Amygdala (tissue), 56 donors: ENCODE results near the gene NR4A1.

ENCODE experiments used
- DNase-seq, 56 donors: peaks; one replicate each; lab custom pipeline; 2025; lab: John Stamatoyannopoulos, UW

NR4A1 gene

DNA sequence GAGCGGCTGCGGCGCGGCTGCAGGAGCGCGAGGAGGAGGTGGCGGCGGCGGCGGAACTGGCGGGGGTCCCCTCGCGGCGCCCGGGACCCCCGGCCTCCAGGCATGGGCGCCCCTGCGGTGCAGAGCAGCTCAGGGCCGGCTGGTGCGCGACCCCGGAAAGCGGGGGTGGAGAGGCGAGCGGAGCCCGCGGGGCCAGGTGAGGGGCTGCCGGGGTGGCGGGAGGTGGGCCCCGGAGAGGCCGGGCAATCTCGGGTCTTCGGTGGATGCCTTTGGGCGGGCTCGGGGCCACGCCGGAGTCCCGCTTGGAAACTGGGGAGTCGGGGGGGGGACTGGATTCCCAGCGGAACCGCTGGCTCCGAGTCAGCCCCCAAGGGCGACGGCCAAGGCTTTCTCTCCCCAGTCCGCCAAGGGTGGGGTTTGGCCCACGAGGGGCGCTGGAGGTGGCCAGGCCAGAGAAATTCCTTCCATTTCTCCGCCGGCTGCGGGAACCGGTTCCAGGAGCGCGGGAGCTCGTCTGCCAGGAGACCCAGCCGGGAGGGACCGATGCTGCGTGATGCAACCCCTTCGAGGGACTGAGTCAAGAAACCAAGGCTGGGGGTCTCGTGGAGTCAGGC, 13.9 kb upstream of the NR4A1 start:
- peak in 8 of 56 donors; percentile 23 to 77 (median 48) for DNase-seq

DNA sequence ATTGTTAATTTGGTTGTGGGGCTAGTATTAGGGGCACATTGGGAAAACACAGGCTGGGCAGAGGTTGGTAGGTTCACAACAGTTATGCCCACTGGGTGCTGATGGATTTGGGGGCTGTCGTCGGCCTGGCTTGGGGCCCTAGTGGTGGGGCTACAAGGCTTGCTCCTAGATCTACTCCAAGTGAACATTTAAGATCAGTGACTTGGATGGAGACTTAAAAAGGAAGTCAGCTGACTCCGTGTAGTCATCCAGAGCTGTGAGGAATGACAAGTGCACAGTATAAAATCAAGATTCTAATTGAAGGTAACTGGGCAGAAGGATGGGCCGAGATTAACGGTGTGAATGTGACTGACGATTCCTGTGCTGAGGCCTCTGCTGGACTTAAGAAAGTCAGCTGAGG, 12.8 kb upstream of the NR4A1 start:
- no peak for DNase-seq

DNA sequence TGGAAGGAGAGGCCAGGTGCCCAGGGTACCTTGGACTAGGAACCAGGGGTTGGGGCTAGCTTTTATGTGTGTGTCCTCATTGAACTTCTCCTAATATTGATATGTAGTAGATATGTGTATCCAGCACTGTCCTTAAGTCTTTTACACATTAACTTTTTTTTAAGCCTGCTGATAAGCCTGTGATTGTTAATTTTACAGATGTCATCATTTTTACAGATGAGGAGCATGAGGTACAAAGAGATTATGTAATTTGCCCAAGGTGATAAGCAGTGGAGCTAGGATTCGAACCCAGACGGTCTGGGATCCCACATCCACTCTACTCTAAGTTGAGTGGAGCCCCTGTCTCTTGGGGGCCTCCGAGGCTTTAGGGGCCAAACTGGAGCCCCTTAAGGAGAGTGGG, 10.2 kb upstream of the NR4A1 start:
- DNase-seq = no peak

DNA sequence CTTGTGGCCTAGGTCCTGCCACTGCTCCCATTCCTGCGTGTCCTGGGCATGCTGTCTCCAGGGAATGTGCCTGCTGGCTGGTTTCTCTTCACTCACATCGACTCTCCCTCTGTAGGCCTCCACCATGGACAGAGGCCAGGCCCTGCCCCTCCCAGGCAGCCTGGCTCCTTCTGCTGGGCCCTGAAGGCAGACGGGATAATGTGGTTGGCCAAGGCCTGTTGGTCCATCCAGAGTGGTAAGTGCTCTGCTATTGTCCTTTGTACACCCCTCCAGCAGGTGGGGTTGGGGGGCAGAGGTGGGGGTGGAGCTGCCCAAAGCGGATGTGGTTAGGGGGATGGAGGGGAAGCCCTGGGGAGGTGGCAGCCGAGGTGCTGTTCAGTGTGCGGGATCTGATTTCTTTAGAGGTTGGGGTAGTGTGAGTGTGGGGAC, 9.5 kb upstream of the NR4A1 start:
- peak in 7 of 56 donors; percentile 17 to 55 (median 29) for DNase-seq

DNA sequence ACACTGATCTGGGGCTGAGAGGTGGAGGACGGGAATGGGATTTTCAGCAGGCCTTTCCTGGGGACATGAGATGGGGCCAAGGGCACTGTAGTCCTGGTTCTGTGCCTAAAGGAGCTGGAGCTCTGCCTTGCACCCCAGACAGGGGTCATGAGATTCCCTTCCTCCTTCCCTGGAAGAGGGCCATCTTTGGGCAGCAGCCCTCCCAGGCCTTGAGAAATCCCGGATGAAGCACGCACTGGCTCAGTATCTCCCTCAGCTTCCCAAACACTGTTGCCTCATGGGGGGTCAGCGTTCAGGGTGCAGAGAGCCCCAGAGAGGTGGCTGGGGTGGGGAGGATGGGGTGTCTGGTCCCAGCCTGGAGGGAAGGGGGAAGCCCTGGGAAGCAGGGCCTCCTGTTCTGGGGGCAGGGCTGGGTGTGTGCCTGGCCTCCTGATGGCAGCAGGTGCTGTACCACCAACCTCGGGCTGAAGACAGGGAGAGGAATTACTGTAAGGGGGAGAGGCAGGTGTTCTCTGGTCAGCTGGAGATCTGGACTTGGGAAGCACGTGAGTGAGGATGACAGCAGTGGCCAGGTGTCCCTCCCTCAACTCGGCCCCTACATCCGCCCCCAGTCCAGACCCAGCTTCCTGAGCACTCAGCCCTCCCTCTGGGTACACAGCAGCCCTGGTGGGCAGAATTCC, 8.4 kb upstream of the NR4A1 start:
- no peak for DNase-seq

DNA sequence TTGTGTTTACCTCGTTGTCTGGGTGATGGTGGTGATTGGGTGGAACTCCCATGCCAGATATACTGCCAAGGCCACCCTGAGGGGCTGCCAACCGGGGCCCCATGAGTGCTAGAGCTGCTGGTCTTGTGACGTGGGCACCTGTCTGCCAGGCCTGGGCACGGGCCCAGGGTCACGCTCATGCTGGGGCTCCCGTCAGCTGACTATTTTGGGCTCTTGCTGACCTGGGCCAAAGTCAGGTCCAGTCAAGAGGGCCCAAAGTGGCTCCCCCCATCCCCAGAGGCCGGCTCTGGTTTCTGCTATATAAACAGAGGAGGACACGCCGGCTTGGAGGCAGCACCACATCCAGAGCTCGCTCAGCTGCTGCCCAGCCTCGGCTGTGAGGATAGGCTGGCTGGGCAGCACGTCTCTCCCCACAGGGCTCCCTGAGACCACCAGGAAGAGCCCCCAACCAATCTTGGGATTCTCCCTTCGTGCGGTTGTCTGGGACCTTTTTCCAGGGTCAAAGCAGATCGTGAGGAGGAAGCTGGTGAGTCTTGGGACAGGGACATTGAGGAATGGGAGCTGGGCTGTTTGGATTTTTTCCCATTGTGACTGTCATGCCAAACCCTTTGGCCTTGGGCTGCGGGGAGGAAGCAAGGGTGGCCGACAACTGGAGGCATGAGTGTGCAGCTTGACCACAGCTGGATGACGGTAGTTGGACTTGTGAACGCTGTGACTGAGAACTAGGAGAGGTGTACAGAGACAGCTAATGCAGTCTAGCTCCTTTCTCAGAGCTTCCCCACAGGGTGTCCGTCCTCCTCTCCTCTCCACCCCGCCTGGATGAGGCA, 7.6 kb upstream of the NR4A1 start:
- DNase-seq = peak in 8 of 56 donors; percentile 24 to 66 (median 33)

DNA sequence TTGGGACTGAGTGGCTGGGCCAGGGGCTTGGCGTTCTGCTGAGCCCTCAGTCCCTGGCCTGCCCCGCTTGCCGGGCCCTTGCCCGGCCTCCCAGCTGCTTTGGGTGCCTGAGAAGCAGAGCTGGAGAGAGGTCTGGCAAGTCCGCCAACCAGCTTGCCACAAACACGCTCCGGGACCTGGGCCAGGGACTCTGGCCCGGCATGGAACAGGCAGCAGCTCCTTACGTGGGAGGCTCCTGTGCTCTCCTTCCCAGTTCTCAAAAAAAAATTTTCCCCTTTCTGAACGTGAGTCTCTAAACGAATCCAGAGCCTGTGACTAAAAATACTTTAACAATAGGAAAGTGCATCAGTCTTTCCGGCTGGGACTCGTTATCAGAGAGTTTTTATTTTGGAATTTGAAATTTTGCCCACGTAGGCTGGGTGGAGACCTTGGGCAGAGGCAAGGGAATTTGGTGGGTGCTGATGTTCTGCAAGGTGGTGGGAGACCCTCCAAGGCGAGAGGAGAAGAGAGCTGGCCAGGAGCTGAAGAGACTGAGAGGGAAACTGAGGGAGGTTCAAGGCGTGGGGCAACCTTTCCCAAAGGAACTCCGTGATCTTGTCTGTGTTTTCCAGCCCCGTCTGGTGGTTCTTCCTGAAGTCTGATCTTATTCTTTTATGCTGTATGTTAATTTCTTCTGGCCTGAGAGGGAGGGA, 6.8 kb upstream of the NR4A1 start:
- DNase-seq = peak in 39 of 56 donors; percentile 12 to 89 (median 55)

DNA sequence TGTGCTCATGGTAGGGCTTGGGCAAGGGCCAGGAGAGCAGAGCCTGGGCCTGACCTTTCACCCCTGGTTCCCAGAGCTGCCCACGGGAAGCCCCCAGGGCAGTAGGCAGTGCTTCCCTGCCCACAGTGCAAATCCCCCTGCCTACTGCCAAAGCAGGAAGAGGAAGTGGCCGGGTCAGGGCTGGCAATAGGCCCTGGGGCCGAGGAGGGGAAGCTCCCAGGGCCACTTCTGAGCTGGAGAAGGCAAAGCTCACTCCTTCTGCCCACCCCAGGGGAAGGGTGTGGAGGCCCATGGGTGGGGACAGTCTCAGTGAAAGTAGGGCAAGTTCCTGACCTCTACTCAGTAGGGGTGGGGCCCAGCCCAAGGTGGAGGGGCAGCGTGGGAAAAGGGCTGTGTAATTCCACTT, 5.4 kb upstream of the NR4A1 start:
- peak in 5 of 56 donors; percentile 17 to 40 (median 25) for DNase-seq

DNA sequence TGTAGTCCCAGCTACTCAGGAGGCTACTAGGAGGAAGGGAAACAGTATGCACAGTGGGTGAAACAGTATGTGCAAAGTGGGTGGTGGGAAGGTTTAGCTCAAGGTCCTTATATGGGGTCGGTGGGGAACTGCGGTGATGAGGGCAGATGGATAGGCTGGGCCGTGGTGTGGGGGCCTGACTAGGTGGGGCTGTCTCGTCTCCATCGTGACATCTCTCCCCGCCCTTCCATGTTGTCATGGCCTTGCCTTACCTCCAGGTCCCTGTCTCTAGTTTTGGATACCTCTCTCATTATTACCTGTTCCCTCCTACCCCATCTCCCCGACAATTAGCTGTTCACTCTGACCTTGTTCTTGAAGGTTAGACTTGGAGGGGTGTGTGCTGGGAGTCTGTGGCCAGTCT, 4.4 kb upstream of the NR4A1 start:
- no peak for DNase-seq

DNA sequence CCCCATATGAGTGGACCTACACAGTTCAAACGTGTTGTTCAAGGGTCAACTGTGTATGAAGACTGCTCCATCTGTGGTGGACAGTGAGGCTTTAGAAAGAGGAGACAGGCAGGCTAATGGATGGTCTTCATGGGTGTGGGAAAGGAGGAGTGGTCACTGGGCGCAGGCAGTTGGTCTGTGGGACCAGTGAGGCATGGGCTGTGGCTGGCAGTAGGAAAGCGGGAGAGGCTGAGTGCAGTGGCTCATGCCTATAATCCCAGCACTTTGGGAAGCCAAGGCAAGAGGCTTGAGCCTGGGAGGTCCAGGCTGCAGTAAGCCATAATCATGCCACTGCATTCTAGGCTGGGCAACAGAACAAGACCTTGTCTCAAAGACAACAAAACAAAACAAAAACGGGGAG, 2.0 kb upstream of the NR4A1 start:
- no peak for DNase-seq

DNA sequence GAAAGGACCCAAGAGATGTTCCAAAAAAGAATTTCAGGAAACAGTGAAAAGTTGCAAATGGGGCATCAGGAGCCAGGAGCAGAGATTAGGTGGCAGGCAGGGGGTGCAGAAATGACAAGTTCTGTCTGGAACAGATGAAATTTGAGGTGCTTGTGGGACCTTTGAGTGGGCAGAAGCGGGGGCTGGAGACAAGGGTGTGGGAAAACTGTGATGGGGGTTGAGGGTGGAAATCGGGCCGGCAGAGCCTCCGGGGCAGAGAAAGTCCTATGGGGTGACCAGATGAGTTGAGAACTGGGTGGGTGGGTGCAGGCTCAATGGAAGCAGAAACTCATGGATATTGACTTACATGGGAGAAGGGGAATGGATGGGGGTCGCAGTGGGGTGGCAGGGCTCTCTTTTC, 1.6 kb upstream of the NR4A1 start:
- no peak for DNase-seq

DNA sequence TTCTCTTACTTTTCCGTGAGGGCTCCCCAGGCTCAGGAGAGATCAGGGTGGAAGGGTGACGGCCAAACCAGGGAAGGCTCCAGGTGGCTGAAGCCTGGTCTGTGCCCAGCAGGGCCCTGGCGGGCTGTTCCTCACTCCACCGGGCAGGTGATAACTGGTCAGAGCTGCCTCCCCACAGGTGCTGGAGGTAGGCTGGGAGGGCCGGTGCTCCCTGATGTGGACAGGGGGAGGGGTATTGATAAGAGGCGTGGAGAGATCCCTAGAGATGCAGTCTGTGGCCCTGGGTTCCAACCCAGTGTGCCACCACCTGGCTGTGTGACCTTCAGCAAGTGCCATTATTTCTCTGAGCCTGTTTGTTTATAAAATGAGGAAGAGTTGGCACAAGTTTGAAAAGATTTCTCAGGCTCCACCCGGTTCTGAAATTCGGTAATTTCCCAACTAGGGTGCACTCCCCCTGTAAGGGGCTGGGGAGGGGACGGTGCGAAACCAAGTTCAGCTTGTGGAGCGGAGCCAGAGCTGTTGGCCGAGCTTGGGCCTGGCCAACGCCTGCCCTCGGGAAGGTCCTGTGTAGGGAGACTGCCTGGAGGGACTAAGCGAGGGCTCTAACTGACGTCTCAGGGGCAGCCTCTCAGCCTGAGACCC, 1.0 kb upstream of the NR4A1 start:
- DNase-seq = peak in 2 of 56 donors; percentile 47 to 59

DNA sequence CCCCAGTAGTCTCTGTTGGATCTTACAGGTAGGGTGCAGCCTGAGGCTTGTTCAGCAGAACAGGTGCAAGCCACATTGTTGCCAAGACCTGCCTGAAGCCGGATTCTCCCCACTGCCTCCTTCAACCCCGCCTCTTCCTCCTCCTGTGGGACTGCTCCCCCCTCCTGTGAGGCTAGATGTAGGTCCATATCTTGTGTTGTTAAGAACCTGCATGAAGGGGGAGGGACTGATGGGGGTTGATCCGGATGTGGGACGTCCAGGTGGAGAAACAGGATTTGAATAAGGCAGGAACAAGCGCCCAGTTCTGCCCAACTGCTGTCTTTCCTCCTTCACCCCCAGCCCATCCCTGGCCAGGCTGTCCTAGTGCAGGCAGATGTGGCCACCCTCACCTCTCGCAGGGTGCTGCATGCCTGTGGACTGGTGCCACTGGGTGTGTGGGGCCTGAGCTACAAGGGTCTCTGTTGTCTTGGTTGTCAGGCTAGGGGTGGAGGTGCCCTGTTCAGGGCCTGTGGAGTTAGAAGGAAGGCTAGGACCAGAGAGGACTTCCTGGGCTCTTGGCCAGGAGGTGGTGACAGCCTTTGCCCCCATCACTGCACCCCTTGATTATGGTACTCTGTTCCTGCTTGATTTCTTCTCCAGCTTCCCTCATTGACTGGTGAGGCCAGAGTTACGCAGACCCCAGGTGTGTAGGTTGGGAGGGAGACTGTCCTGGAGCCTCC, 1.4 kb downstream of the NR4A1 start:
- DNase-seq = peak in 3 of 56 donors; percentile 25 to 49 (median 37)

DNA sequence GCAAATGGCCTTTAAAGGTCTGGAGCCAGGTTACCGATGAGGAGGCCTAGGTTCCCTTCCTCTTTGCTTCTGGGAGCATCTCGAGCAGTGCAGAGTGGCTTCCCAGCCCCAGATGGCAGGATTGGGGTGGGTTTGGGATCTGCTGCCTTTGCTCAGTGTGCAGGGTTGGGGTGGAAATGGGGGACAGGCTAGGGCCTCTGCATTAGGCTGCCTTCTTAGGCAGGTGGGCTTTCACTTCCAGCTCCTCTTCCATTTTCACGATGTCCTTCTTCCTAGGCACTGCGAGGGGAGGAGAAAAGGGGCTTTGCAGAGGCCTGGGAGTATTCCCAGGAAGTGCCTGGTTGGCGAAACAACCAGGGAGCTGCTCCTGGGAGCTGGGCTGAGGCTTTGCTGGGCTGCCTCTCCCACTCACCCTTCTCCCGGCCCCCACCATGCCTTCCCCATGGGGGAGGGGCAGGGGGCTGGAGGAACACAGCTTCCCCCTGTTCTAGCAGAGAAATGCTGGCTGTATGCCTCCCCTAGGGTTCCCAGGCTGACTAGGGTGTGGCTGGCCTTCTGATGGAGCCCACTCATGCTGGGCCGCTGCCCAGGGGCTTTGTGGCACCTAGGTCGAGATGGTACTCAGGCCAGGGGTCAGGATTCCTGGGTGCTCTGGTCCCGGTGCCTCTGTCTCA, 2.4 kb downstream of the NR4A1 start:
- peak in 6 of 56 donors; percentile 27 to 56 (median 39) for DNase-seq

DNA sequence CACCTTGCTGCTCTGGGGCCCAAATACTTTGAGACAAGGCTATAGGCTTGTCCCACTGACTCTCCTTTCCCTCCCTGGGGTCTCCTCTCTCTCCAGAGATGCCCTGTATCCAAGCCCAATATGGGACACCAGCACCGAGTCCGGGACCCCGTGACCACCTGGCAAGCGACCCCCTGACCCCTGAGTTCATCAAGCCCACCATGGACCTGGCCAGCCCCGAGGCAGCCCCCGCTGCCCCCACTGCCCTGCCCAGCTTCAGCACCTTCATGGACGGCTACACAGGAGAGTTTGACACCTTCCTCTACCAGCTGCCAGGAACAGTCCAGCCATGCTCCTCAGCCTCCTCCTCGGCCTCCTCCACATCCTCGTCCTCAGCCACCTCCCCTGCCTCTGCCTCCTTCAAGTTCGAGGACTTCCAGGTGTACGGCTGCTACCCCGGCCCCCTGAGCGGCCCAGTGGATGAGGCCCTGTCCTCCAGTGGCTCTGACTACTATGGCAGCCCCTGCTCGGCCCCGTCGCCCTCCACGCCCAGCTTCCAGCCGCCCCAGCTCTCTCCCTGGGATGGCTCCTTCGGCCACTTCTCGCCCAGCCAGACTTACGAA, 3.1 kb downstream of the NR4A1 start:
- peak in 2 of 56 donors; percentile 55 to 56 for DNase-seq

DNA sequence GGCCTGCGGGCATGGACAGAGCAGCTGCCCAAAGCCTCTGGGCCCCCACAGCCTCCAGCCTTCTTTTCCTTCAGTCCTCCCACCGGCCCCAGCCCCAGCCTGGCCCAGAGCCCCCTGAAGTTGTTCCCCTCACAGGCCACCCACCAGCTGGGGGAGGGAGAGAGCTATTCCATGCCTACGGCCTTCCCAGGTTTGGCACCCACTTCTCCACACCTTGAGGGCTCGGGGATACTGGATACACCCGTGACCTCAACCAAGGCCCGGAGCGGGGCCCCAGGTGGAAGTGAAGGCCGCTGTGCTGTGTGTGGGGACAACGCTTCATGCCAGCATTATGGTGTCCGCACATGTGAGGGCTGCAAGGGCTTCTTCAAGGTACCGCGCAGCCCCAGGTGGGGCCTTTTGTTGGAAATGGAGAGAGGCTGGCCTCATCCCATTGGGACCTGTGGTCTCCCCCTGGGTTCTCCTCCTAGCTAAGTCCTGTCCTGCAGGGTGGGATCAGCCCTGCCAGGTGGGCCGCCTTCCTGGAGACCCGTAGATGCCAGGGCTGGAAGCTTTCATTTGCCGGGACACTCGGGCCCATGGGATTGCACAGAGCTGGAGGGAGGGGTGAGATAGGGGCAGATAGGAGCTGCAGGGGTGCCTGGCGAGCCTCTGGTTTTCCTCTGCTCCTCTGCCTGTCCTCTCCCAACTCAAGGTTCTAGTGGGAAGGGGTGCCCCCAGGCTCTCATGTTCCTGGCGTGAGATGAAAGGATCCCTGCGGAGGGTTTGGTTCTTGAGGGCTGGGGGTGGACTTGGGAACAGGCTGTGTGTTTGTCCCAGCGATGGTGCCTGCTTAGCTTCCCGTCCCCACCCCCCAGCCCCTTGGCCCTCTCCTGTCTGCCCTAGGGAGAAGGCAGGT, 3.8 kb downstream of the NR4A1 start:
- peak in 5 of 56 donors; percentile 52 to 73 (median 61) for DNase-seq
